ENCODE results near the gene CCDC146.
"Not testable (repeated sequence)": the region's sequence is repeated elsewhere in the genome, so short reads cannot be mapped to it uniquely, and the experiment has no call there.

The CCDC146 gene

GRCh38 chr7:77202481-77202976, 80.1 kb downstream of the CCDC146 start:
- DNase-seq (ENCODE audit: low spot score) = no peak

GRCh38 chr7:77205706-77206105, 83.3 kb downstream of the CCDC146 start:
- no peak for DNase-seq (ENCODE audit: low spot score)

- no peak for DNase-seq (ENCODE audit: low spot score)
These were observed 86.0 kb downstream of the CCDC146 start for GRCh38 chr7:77208416-77208815.

- DNase-seq (ENCODE audit: low spot score) = no peak
These were observed 87.2 kb downstream of the CCDC146 start for GRCh38 chr7:77209479-77210139.

- DNase-seq (ENCODE audit: low spot score) = no peak
These were observed 93.9 kb downstream of the CCDC146 start for GRCh38 chr7:77216181-77216845.

- no peak for DNase-seq (ENCODE audit: low spot score)
These were observed 95.2 kb downstream of the CCDC146 start for GRCh38 chr7:77217474-77218185.

GRCh38 chr7:77219701-77220331, 97.4 kb downstream of the CCDC146 start:
- DNase-seq (ENCODE audit: low spot score) = not testable (repeated sequence)

GRCh38 chr7:77222065-77222464, 99.7 kb downstream of the CCDC146 start:
- DNase-seq (ENCODE audit: low spot score) = peak; percentile 51

- no peak for DNase-seq (ENCODE audit: low spot score)
These were observed 100.4 kb downstream of the CCDC146 start for GRCh38 chr7:77222819-77223218.

GRCh38 chr7:77223261-77223660, 100.8 kb downstream of the CCDC146 start:
- no peak for DNase-seq (ENCODE audit: low spot score)

- no peak for DNase-seq (ENCODE audit: low spot score)
These were observed 104.0 kb downstream of the CCDC146 start for GRCh38 chr7:77226357-77226839.

GRCh38 chr7:77228795-77229194, 106.4 kb downstream of the CCDC146 start:
- not testable (repeated sequence) for DNase-seq (ENCODE audit: low spot score)

- DNase-seq (ENCODE audit: low spot score) = no peak
These were observed 110.1 kb downstream of the CCDC146 start for GRCh38 chr7:77232467-77232866.

GRCh38 chr7:77235276-77235675, 112.9 kb downstream of the CCDC146 start:
- no peak for DNase-seq (ENCODE audit: low spot score)

GRCh38 chr7:77238703-77239136, 116.3 kb downstream of the CCDC146 start:
- DNase-seq (ENCODE audit: low spot score) = peak; percentile 74

- no peak for DNase-seq (ENCODE audit: low spot score)
These were observed 117.1 kb downstream of the CCDC146 start for GRCh38 chr7:77239471-77239870.

- peak; percentile 43 for DNase-seq (ENCODE audit: low spot score)
These were observed 119.7 kb downstream of the CCDC146 start for GRCh38 chr7:77242068-77242467.

GRCh38 chr7:77242554-77242953, 120.1 kb downstream of the CCDC146 start:
- DNase-seq (ENCODE audit: low spot score) = no peak

- no peak for DNase-seq (ENCODE audit: low spot score)
These were observed 122.0 kb downstream of the CCDC146 start for GRCh38 chr7:77244222-77244934.

GRCh38 chr7:77245015-77245755, 122.8 kb downstream of the CCDC146 start:
- peak; percentile 24 for DNase-seq (ENCODE audit: low spot score)
